Activated B cell treated with CpG ODN at 0.5 μM for 24 hours (primary cell): ENCODE measurements around the gene VOPP1. TPM values are rescaled to one million over a fixed set of nuclear protein-coding genes. Genes with fewer than 3 reads are reported as not detected.
A peak's percentile ranks its signal among the peaks of the same experiment; 100 is the strongest.

ENCODE experiments used
- ATAC-seq: fragments of 200-7000 bp; cut with Tn5 transposase; one replicate; pipeline ENCODE4 v1.10.0; 2021; ENCODE audit warnings: low read depth, mild to moderate bottlenecking, moderate library complexity
- CTCF ChIA-PET: fragments of 350-600 bp; sonication (Branson Sonifier 250); formaldehyde crosslinking; loops from one replicate; lab custom pipeline; 2021; ENCODE audit warnings: antibody characterized with exemption; lab: Charles Lee
- POLR2A ChIA-PET: fragments of 350-600 bp; sonication (Branson Sonifier 250); formaldehyde crosslinking; loops from one replicate; lab custom pipeline; 2021; ENCODE audit warnings: antibody characterized with exemption; lab: Charles Lee
- DNase-seq: peaks from one replicate; pipeline ENCODE4 v3.0.0; 2022
- H3K27ac Mint-ChIP-seq: one replicate; pipeline ENCODE4 v1.8.0; 2020; ENCODE audit warnings: mixed read lengths
- H3K27me3 Mint-ChIP-seq: one replicate; pipeline ENCODE4 v1.8.0; 2021; ENCODE audit warnings: mixed read lengths
- H3K36me3 Mint-ChIP-seq: one replicate; pipeline ENCODE4 v1.8.0; 2021; ENCODE audit warnings: low read depth, mixed read lengths
- H3K4me1 Mint-ChIP-seq: one replicate; pipeline ENCODE4 v1.8.0; 2021; ENCODE audit warnings: mixed read lengths
- H3K4me3 Mint-ChIP-seq: one replicate; pipeline ENCODE4 v1.8.0; 2020; ENCODE audit warnings: mild to moderate bottlenecking, mixed read lengths
- H3K9me3 Mint-ChIP-seq: one replicate; pipeline ENCODE4 v1.8.0; 2020; ENCODE audit warnings: mixed read lengths
- CTCF ChIP-seq: fragments of 200-600 bp; IDR thresholded peaks from one replicate; pipeline ENCODE4 v1.8.0; 2022; ENCODE audit warnings: antibody characterized with exemption, mild to moderate bottlenecking
- intact Hi-C: fragments of 100-400 bp; cut with micrococcal nuclease; formaldehyde crosslinking; loops from one replicate; pipeline ENCODE4 v1.15.1; 2024
- total RNA-seq: library from RNA; stranded (reverse); gene quantifications from 2 replicates; pipeline ENCODE4 v1.2.3, GENCODE V29; 2022

VOPP1 gene
- total RNA-seq, 1 donor from 2014 or later: 438 TPM

- no peaks in the 10 kb centered on the region for H3K36me3 Mint-ChIP-seq
- no peaks in the 10 kb centered on the region for H3K27me3 Mint-ChIP-seq
- no peak overlapping the region for H3K4me3 Mint-ChIP-seq
- intact Hi-C loops: no loop called here
- ChIA-PET POLR2A (interaction anchor here (1.4 to 4.5 kb wide), 2 partner anchors 47 to 61 kb away, joined by 3 to 16 read pairs; no protein-coding TSS in a partner anchor), CTCF (interaction anchor here (1.1 to 5.6 kb wide), 5 partner anchors 11 to 163 kb away, joined by 3 to 37 read pairs (median 4); no protein-coding TSS in a partner anchor)
- no peak for TF ChIP-seq CTCF
- no peaks in the 10 kb centered on the region for H3K9me3 Mint-ChIP-seq
- no peak overlapping the region for H3K27ac Mint-ChIP-seq
- DNase-seq (no peak), ATAC-seq (no peak)
- H3K4me1 Mint-ChIP-seq: peaks cover 36% of the 10 kb centered on the region
Measured at GRCh38 chr7:55595511-55595910, 23.2 kb upstream of the VOPP1 start.

GRCh38 chr7:55594870-55595269 lies 22.6 kb upstream of the VOPP1 start:
- Mint-ChIP-seq H3K27me3 (no peaks in the 10 kb centered on the region), H3K27ac (no peak overlapping the region), H3K4me3 (no peak overlapping the region), H3K4me1 (peaks cover 37% of the 10 kb centered on the region), H3K36me3 (no peaks in the 10 kb centered on the region), H3K9me3 (no peaks in the 10 kb centered on the region)
- no peak for DNase-seq
- POLR2A ChIA-PET: interaction anchor here (4.5 kb wide), 1 partner anchor 60 kb away, joined by 16 read pairs; no protein-coding TSS in a partner anchor
- TF ChIP-seq CTCF: no peak
- ATAC-seq: no peak
- CTCF ChIA-PET: interaction anchor here (1.9 to 5.6 kb wide), 3 partner anchors 20 to 163 kb away, joined by 5 to 37 read pairs (median 7); no protein-coding TSS in a partner anchor
- intact Hi-C loops: no loop called here

- Mint-ChIP-seq H3K4me1 (peaks cover 41% of the 10 kb centered on the region), H3K27ac (no peak overlapping the region), H3K27me3 (no peaks in the 10 kb centered on the region), H3K9me3 (no peaks in the 10 kb centered on the region), H3K36me3 (no peaks in the 10 kb centered on the region), H3K4me3 (no peak overlapping the region)
- CTCF ChIA-PET: interaction anchor here (1.2 to 5.6 kb wide), 4 partner anchors 20 to 162 kb away, joined by 5 to 37 read pairs (median 6); no protein-coding TSS in a partner anchor
- DNase-seq (no peak), ATAC-seq (no peak)
- POLR2A ChIA-PET: no interaction called here
- intact Hi-C loops: no loop called here
- TF ChIP-seq CTCF: no peak
Measured at GRCh38 chr7:55594414-55594813, 22.1 kb upstream of the VOPP1 start.

GRCh38 chr7:55593515-55594318 lies 21.4 kb upstream of the VOPP1 start:
- DNase-seq (peak; percentile 58), ATAC-seq (no peak)
- CTCF ChIA-PET: interaction anchor here (0.8 to 2.2 kb wide), 10 partner anchors 9 to 161 kb away, joined by 3 to 8 read pairs (median 5); partner anchors contain the start of gene VOPP1
- Mint-ChIP-seq H3K4me3 (no peak overlapping the region), H3K4me1 (peaks cover 41% of the 10 kb centered on the region), H3K27me3 (no peaks in the 10 kb centered on the region), H3K9me3 (no peaks in the 10 kb centered on the region), H3K27ac (no peak overlapping the region), H3K36me3 (no peaks in the 10 kb centered on the region)
- POLR2A ChIA-PET: interaction anchor here (0.5 to 2.0 kb wide), 4 partner anchors 59 to 471 kb away, joined by 3 to 8 read pairs (median 4); no protein-coding TSS in a partner anchor
- no peak for TF ChIP-seq CTCF
- intact Hi-C loops: loop anchor here (2.0 kb wide), 1 partner anchor 35 kb away; no protein-coding TSS in a partner anchor

GRCh38 chr7:55593172-55593514 lies 20.8 kb upstream of the VOPP1 start:
- H3K9me3 Mint-ChIP-seq: no peaks in the 10 kb centered on the region
- intact Hi-C loops: loop anchor here (2.0 kb wide), 1 partner anchor 34 kb away; no protein-coding TSS in a partner anchor
- no peak overlapping the region for H3K27ac Mint-ChIP-seq
- no peak for DNase-seq
- no peak for TF ChIP-seq CTCF
- no peak overlapping the region for H3K4me3 Mint-ChIP-seq
- ATAC-seq: no peak
- CTCF ChIA-PET: interaction anchor here (0.8 to 2.2 kb wide), 9 partner anchors 9 to 160 kb away, joined by 3 to 8 read pairs (median 5); partner anchors contain the start of gene VOPP1
- no peaks in the 10 kb centered on the region for H3K27me3 Mint-ChIP-seq
- H3K36me3 Mint-ChIP-seq: no peaks in the 10 kb centered on the region
- peaks cover 43% of the 10 kb centered on the region for H3K4me1 Mint-ChIP-seq
- POLR2A ChIA-PET: interaction anchor here (0.5 to 2.0 kb wide), 5 partner anchors 59 to 472 kb away, joined by 3 to 8 read pairs (median 4); no protein-coding TSS in a partner anchor
